CD4-positive, alpha-beta T cell treated with Interleukin-10 for 1 hour (primary cell): ENCODE measurements around the gene IFI44L.

Experiments used
- DNase-seq: peaks from one replicate; pipeline ENCODE4 v3.0.0-alpha.2; 2020

IFI44L gene

DNA sequence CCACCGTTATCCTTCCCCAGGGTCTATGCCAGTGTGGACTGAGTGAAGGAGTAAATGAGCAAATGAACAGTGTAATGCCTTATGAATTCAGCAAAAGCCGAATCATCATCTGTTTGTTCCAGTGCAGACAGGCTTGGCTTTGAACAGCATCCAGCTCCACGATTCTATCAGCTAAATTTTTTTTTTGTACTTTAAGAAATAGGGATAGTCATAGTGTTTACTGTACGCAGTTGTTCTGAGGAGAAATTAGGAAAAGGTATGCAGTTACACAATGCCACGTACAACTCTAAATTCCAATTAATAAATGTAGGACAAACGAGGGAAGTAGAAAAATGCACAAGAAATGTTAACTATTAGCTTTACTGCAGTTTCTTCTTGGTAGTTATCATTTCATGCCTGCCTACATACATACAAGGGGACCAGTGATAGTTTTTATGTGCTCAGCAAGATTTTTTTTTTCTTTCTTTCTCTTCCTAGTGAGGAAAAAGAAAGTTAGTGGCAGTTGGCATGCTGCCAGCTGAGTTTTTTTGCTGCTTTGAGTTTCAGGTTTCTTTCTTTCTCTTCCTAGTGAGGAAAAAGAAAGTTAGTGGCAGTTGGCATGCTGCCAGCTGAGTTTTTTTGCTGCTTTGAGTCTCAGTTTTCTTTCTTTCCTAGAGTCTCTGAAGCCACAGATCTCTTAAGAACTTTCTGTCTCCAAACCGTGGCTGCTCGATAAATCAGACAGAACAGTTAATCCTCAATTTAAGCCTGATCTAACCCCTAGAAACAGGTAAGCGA lies at the start of gene IFI44L:
Gene IFI44L (plus strand): TSS at position 646 of the 777 bp plus-strand sequence. CDS start 7,468 bp downstream, outside the sequence.
- DNase-seq, result peak; percentile 72

DNA sequence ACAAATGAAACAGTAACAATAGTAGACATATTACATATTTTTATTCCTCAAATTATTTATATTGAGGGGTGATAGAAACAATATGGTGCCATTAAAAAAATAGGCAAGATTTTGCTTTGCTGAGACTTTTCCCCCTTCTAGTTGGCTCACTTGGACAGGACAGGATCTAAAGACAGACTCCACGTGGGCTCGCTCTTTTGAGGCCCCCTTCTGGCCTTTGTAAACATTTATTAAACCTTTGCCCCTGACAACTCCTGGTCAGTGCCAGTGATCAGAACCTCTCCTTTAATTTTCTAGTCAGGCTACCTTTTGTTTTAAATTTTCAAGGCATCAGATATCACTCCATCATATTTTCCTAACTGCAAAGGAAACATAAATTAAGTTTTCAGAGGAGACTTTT lies 49.7 kb upstream of the IFI44L start:
- no peak for DNase-seq

DNA sequence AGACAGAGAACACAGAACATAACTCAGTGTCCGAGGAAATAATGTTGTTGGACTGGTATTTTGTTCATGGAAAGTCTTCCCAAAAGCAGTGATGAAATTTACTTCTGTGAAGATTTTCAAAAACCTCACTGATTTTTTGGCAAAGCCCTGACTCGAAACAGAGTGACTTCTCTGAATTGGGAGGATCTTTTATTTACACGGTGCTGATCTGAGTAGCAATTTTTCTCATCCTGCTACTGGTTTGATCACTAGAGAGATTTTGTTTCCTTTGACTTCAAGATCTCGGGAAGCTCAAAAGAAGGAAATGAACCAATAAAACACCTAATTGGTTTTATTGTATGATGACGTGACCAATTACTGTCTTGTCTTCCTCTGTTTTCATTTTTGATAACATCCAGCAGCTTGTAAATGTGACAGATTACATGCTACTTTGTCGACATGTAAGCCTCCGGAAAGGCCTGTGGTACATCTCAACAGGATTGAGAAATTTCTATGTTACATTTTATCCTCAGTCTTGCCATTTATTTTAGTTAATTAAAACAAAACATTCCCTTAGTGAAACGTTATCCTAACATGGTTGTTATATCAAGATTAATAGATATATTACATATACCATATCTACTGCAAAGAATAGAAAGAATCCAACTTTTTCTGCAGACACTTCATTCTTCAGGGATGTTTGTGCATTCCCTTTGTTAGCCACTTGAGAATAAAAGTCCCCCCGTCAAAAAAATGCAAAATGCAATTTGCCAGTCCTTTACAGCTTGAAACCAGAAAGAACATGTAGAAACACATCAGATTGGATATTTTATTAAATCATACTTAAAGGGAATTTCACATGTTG lies 42.8 kb upstream of the IFI44L start:
- no peak for DNase-seq

DNA sequence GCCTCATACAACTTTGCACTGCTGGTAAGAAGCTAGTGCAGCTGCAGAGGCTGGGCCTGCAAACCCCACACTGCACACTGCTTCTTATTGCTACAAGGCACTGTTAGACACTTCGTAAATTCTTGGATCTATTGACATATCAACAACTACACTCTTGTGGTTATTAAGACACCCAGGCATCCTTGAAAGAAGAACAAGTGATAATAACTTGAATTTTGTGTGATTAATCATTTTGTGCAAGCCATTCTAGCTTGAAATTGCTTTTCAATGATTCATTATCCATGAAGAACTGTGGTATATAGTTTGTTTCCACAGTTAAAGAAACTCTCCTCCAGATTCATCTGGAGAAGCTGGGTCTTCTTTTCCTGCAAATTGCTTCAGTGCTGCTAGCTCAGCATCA lies 33.7 kb upstream of the IFI44L start:
- DNase-seq, result no peak

DNA sequence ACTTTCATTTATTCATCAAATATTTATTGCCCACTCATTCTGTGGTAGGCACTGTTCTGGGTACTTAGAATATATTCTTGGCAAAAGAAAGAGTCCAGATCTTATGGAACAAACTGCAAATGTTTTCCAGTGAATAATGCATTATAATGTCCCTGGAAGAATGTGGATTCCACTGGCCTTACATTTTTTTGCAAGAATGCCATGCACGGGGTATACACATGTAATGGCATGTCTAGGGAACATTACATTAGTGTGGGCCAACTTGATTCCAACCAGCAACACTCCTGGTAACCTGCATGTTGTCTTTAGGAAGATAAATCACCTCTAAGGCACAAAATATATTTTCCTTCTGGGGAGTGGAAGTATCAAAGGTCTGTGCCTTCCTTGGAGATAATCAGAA lies 33.0 kb upstream of the IFI44L start:
- DNase-seq, result no peak

DNA sequence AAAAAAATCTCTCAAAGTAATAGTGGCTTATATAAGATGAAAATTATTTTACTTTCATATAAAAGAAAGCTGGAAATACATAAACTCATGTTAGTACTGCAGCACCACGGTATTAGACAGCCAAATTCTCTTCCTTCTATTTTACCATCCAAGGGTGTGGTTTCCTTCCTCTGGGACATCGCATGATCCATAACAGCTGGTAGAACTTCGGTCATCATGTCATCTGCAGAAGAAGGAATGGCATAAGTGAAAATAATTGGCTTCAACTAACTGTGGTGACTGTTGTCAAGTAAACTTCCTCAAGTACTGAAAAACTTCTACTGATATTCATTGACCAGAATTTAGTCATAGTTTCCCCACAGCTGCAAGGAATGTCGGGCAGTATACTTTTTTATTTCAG lies 28.3 kb upstream of the IFI44L start:
- DNase-seq, result no peak

DNA sequence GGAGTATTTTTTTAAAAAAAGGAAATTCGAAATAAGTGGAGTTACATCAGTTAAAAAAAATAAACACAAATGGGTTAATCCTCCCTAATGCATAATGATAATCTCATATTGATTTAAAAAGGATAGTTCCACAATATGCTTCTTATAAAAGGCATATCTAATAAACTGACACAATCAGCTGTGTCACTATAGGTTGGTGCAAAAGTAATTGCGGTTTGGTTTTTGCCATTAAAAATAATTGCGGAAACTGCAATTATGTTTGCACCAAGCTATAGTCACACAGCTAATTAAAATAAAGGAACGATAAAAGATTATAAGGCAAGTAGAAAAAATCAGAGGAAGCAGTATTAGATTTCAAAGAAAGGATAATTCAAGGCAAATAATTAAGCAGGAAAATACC lies 21.0 kb upstream of the IFI44L start:
- DNase-seq, result no peak

DNA sequence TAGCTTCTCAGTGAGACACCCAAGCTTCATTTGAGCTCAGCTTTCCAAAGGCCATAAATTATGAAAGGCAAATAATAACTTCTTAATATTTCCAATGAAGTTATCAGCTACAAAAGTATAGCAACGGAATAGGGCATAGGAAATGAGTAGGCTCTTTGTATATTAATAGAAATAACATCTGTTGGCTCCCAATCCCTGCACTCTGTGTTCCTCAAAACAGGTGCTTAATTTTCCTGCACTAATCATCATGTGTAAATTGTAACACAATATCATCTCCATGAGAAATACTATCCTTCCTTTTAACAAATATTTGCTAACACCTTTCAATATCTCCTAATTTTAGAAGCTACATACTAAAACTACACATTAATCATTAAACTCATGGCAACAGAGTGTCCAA lies 19.2 kb upstream of the IFI44L start:
- DNase-seq, result no peak

DNA sequence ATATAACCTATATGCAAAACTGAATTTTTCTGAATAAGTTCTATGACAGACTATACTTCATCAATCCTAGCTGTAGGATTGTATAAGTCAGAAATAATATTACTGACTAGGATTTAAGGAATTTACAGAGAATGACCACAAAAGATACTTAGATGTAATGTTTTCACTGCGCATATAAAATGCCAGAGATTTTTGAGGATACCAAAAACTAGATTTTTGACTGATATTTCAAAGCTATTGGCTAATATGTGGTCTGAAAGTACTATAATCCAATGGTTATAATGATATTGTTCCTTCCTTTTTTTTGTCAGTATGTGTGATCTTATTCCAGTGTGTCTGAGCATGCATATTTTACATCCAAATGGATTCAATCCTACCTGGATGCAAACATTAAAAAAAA lies 17.0 kb upstream of the IFI44L start:
- DNase-seq, result no peak

DNA sequence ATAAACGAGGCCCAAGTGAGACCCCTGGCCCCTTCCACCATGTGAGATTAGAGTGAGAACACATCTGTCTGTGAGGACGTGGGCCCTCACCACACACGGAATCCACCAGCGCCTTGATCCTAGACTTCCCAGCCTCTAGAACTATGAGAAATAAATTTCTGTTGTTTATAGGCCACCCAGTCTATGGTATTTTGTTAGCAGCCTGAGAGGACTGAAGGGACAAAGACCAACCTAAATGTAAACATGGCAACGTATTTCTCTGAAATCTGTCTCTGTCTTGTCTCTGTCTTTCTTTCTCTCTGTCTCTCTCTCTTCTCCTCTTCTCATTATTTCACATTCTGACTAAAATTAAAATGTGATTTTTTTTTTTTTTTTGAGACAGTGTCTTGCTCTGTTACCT lies 15.6 kb upstream of the IFI44L start:
- no peak for DNase-seq

DNA sequence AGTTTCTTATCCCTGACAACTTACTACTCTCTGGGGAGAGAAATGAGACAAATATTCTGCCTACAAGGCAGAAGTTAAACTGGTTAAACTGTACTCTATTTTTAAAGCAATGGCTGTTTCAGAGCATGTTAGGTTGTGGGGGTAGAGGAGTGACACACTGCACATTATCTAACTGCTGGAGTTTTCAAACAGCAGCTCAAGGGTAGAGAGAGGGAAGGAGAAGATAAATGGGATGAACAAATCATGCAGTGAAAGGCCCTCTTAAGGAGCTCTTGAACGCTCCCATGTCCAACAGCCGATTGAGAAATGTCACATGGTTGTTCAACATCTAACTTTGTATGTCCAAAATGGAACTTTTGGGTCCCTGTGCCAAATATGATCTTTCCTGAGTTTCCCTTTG lies 14.0 kb upstream of the IFI44L start:
- DNase-seq, result no peak

DNA sequence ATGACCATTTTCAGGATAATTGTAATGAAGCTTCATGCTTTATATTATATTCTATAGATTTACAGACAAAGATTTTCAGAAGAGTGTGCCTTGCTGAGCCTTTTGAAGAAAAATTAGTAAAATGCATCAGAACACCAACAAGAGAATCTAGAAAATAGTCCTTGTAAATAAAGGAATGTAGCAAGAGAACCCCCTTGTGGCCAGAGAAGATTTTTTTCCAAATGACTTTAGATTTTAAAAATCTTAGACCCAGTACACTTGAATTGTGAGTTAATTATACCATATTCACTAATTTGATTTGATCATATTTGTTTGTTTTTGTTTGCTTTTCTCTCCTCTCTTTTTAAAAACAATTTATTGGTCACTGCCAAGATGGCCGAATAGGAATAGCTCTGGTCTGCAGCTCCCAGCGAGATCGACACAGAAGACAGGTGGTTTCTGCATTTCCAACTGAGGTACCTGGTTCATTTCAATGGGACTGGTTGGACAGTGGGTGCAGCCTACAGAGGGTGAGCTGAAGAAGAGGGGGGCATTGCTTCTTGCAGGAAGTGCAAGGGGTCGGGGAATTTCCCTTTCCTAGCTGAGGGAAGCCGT lies 12.8 kb upstream of the IFI44L start:
- no peak for DNase-seq

DNA sequence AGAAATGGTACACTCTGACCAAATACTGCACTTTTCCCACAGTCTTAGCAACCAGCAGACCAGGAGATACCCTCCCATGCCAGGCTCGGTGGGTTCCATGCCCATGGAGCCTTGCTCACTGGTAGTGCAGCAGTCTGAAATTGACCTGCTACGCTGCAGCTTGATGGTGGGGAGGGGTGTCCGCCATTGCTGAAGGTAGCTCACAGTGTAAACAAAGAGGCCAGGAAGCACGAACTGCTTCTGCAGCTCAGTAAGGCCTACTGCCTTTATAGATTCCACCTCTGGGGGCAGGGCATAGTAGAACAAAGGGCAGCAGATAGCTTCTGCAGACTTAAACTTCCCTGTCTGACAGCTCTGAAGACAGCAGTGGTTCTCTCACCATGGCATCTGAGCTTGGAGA lies 12.3 kb upstream of the IFI44L start:
- DNase-seq, result no peak

DNA sequence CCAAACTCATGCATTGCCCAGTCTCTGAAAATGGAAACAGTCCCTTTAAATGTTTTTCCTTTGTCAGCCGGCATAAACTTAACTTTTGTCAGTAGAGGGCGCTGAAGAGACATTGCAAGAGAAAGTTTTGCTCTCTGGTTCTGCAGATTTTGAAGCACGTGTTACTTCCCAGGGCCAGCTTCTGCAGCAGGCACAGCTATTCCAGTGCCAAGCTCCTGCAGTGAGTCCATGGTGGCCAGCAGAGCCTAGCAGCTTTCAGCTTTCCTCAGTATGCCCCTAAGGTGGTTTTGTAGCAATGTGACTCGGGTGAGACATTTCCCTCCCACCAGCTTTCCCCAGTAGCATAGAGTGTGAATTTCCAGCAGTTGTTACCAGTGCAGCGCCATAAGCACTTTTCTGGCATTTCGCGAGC lies 2.6 kb upstream of the IFI44L start:
- DNase-seq, result peak; percentile 85

DNA sequence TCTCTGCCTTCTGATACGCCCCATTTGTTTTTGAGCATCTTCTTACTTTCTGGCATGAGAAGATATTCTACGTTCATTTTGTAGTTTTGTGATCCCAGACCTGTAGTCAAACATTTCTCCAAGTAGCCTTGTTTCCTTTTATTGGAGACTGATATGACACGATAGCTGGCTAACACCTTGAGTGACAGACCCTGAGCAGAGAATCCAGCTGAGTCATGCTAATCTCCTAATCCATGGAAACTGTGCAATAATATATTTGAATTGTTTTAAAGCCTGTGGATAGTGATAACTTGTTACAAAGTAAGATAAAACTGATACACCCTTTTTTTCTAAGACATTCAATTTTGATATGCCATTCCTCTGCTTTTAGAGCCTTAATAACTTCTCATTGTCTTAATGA lies 1.2 kb upstream of the IFI44L start:
- no peak for DNase-seq

DNA sequence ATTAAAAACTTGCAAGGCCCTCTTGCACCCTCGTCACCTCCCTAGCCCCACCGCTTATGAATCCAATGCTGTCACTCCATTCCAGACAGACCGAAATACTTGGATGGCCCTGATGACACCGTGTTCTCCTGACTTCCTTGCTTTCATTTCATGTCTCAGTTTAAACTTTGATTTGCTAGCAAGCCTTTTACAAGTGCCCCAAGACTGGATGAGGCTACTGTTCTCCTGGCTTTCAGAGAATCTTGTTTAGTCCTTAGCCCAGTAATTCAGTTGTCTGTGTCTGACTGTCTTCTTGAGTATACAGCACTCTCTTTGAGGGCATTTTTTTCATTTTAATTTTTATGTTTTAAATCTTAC lies 824 bp upstream of the IFI44L start:
- no peak for DNase-seq

DNA sequence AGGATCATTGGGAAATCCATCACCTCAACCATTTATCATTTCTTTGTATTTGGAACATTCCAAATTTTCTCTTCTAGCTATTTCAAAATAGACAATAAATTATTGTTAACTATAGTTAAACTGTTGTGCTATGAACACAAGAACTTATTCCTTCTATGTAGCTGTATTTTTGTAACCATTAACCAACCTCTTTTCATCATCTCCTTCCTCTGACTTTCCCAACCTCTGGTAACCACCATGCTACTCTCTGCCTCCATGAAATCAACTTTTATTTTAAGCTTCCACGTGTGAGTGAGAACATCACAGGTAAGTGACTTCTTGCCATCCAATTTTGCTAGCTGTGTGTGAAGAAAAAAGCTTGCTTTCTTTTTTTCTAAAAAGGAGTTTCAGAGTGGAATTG lies 418 bp downstream of the IFI44L start:
- no peak for DNase-seq

DNA sequence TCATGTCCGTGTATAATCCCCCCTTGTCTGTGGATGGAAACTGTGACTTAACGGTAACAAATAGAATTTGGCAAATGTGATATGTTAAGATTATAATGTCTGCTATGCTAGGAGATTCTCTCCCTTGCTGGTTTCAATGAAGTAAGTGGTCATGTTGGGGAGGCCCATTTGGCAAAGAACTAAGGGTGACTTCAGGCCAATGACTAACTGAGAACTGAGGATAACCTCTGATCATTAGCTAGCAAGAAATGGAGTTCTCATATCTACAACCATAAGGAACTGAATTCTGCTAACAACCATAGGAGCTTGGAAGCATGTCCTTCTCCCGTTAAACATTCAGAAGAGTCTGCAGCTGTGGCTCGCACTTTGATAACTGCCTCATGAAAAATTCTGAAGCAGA lies 2.3 kb downstream of the IFI44L start:
- DNase-seq, result no peak

DNA sequence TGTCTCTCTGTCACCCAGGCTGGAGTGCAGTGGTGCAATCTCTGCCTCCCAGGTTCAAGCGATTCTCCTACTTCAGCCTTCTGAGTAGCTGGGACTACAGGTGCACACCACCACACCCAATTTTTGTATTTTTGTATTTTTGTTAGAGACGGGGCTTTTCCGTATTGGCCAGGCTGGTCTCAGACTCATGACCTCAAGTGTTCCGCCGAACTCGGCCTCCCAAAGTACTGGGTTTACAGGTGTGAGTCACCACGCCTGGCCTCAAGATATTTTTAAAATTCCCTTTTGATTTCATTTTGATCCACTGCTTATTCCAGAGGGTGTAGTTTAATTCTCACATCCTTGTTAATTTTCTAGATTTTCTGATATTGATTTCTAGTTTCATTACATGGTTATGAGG lies 3.8 kb downstream of the IFI44L start:
- DNase-seq, result no peak

DNA sequence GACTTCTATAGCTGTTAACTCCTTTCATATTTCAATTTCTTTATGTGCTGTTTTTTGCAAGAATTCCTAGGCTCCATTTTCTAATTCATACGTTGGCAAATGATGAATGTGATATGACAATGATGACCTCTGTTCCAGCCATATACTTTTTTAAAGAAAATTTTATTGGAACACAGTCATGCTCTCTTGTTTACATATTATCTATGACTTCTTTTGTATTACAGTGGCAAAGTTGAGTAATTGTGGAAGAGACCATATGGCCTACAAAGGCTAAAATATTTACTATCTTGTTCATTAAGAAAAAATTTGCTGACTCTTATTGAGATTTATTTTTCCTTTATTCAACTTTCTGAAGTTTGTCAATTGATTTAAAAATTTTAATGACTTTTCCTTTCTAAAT lies 7.1 kb downstream of the IFI44L start:
- no peak for DNase-seq

DNA sequence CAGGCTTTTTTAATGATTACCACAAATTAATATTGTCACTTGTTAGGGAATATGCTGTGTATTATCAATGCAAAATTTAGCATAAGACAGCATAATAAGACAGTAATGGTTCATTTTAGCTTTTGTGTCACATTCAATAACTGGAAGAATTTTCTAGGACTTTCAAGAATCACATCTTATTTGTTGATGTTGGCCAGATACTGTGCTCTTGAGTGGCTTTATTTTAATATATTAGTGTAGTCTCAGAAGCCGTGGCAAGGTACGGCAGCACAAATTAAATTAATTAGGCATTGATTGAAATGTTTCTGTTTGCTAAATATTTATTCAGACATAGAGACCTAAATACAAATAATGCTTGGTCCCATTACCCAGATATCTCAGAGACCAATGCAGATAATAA lies 10.4 kb downstream of the IFI44L start:
- DNase-seq, result no peak

DNA sequence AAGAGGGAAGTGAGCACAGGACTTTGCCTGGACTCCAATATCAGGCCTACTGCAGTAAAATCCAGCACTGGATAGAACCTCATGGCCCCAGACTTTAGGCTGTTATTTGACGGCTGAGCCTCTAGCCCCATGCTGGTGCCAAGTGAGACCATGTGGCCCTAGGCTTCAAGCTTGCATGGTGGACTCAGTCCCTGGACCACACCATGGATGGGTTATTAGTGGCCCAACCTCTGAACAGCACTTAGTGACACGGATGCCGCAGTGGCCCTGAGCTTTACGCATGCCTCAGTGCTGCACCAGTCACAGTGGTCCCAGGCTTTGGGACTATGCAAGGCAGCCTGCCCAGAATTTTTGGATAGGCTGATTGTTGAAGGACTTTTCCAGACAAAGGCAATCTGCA lies 13.0 kb downstream of the IFI44L start:
- no peak for DNase-seq

DNA sequence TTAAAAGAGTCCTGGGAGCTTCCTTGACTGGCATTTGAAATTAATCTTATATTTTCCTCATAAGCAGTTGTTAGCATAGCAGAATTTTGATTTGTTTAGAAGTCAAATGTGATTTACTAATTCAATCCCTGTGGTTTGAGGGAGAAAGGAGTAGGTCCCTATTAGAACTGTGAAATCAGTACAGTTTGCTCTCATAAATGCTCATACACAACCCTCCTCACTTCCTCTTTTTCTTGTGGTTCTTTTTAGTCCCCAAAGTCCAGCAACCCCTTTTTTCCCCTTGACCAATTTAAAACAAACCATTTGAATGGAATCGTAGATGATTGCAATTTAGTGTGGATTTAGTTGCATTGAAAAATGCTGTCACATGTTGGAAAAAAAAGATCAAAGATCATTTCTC lies 20.2 kb downstream of the IFI44L start:
- DNase-seq, result no peak

DNA sequence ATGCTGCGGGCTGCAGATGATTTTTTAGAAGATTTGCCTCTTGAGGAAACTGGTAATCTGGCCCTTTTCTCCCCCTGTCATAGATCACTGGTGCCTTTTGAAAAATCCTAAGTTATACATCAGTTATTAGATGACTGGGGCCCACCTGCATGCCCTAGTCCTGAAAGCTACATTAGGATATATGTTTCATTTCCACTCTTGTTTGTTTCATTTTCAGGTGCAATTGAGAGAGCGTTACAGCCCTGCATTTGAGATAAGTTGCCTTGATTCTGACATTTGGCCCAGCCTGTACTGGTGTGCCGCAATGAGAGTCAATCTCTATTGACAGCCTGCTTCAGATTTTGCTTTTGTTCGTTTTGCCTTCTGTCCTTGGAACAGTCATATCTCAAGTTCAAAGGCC lies 21.3 kb downstream of the IFI44L start:
- DNase-seq, result no peak
